HepG2 (cell line): ENCODE data around the gene PXDC1. TPM values are rescaled to one million over a fixed set of nuclear protein-coding genes. Genes with fewer than 3 reads are reported as not detected.
A peak's percentile ranks its signal among the peaks of the same experiment; 100 is the strongest.

Source experiments
- BORCS8-MEF2B ChIP-seq: sonication (generic); formaldehyde crosslinking; IDR thresholded peaks from 2 replicates; pipeline ENCODE4 v1.8.0; 2022; ENCODE audit warnings: mild to moderate bottlenecking, missing genetic modification reagents
- CEBPB ChIP-seq: IDR thresholded peaks from 2 replicates; pipeline ENCODE4 v1.6.1; 2011; ENCODE audit warnings: low read depth, low read length, improper control_type of control experiment, borderline replicate concordance
- CENPT ChIP-seq: sonication (generic); formaldehyde crosslinking; IDR thresholded peaks from 2 replicates; pipeline ENCODE4 v1.8.0; 2022; ENCODE audit warnings: low read depth, mild to moderate bottlenecking, moderate library complexity, missing genetic modification reagents
- HMG20B ChIP-seq: conservative IDR thresholded peaks from 2 replicates; pipeline ENCODE4 v1.6.1; 2016; ENCODE audit warnings: missing genetic modification reagents, missing compliant biosample characterization
- IRX3 ChIP-seq: sonication (generic); formaldehyde crosslinking; IDR thresholded peaks from 2 replicates; pipeline ENCODE4 v1.8.1; 2023; ENCODE audit warnings: mild to moderate bottlenecking, low read depth, missing genetic modification reagents, borderline replicate concordance
- KDM5B ChIP-seq: sonication (generic); formaldehyde crosslinking; IDR thresholded peaks from 2 replicates; pipeline ENCODE4 v1.4.0; 2020; ENCODE audit warnings: missing genetic modification reagents, mild to moderate bottlenecking, borderline replicate concordance
- KLF6 ChIP-seq: IDR thresholded peaks from 2 replicates; pipeline ENCODE4 v1.8.0; 2016; ENCODE audit warnings: missing biosample characterization, missing genetic modification reagents
- RFX1 ChIP-seq: fragments of 450-650 bp; IDR thresholded peaks from 2 replicates; pipeline ENCODE4 v1.6.1; 2017
- SIN3A ChIP-seq: IDR thresholded peaks from 2 replicates; pipeline ENCODE4 v1.6.1; 2011; ENCODE audit warnings: low read depth, mild to moderate bottlenecking, control low read depth, low read length, borderline replicate concordance
- SMAD1 ChIP-seq: sonication (generic); formaldehyde crosslinking; IDR thresholded peaks from 2 replicates; pipeline ENCODE4 v1.4.0; 2020; ENCODE audit warnings: missing genetic modification reagents, low read depth, mild to moderate bottlenecking, borderline replicate concordance
- SRSF1 ChIP-seq: fragments of 200-400 bp; formaldehyde crosslinking; optimal IDR thresholded peaks from 2 replicates; pipeline ENCODE3; 2017; ENCODE audit warnings: mild to moderate bottlenecking, low read depth, low read length, moderate library complexity
- STAG1 ChIP-seq: sonication (generic); formaldehyde crosslinking; IDR thresholded peaks from 2 replicates; pipeline ENCODE4 v1.4.0; 2020; ENCODE audit warnings: missing genetic modification reagents
- TBX2 ChIP-seq: sonication (generic); formaldehyde crosslinking; IDR thresholded peaks from 2 replicates; pipeline ENCODE4 v1.5.0; 2020; ENCODE audit warnings: missing genetic modification reagents, mild to moderate bottlenecking, borderline replicate concordance
- ZEB1 ChIP-seq: IDR thresholded peaks from 2 replicates; pipeline ENCODE4 v1.6.1; 2012; ENCODE audit warnings: mild to moderate bottlenecking, low read depth, inconsistent platforms; ENCODE audit not compliant: insufficient replicate concordance
- ZMAT3 ChIP-seq: sonication (generic); formaldehyde crosslinking; conservative IDR thresholded peaks from 2 replicates; pipeline ENCODE4 v1.7.0; 2021; ENCODE audit warnings: missing genetic modification reagents
- ZNF430 ChIP-seq: sonication (generic); formaldehyde crosslinking; IDR thresholded peaks from 2 replicates; pipeline ENCODE4 v1.9.0; 2021; ENCODE audit warnings: mild to moderate bottlenecking, missing genetic modification reagents
- ZNF501 ChIP-seq: sonication (generic); formaldehyde crosslinking; IDR thresholded peaks from 2 replicates; pipeline ENCODE4 v1.5.1; 2020; ENCODE audit warnings: mild to moderate bottlenecking, moderate library complexity, missing genetic modification reagents
- ZNF562 ChIP-seq: sonication (generic); formaldehyde crosslinking; IDR thresholded peaks from 2 replicates; pipeline ENCODE4 v1.8.0; 2022; ENCODE audit warnings: missing genetic modification reagents, borderline replicate concordance
- ZNF567 ChIP-seq: sonication (generic); formaldehyde crosslinking; IDR thresholded peaks from 2 replicates; pipeline ENCODE4 v1.8.1; 2023; ENCODE audit warnings: mild to moderate bottlenecking, missing genetic modification reagents, borderline replicate concordance
- ZNF678 ChIP-seq: sonication (generic); formaldehyde crosslinking; IDR thresholded peaks from 2 replicates; pipeline ENCODE4 v1.4.0; 2020; ENCODE audit warnings: mild to moderate bottlenecking, missing genetic modification reagents
- polyA plus RNA-seq, 8 experiments: library from polyadenylated mRNA; depleted of rRNA in 3 of 8; stranded (reverse) in 7 of 8; unstranded in 1 of 8; fragments of >200 nt; fragmentation: Illumina TruSeq in 4 of 8; extraction: Trizol in 4 of 8; gene quantifications; 2 replicates each; pipeline versions ENCODE4 v1.2.1 to v1.2.3, GENCODE V29; 2011 to 2016; ENCODE audit warnings: low read depth in 4 of 8, missing spikeins in 1 of 8, mixed read lengths in 1 of 8; ENCODE audit not compliant: insufficient read depth in 1 of 8
- total RNA-seq, 5 experiments: library from RNA; depleted of rRNA; stranded (reverse); fragments of >200 nt; fragmentation: Illumina TruSeq; extraction: Trizol; gene quantifications; 2 replicates each; pipeline ENCODE4 v1.2.3, GENCODE V29; 2016; ENCODE audit warnings: low read depth in 1 of 5
- TF ChIP-seq, protein P1 (sequence below): sonication (generic); formaldehyde crosslinking; IDR thresholded peaks from 2 replicates; pipeline ENCODE4 v1.4.0; 2020; ENCODE audit warnings: missing genetic modification reagents, borderline replicate concordance
- TF ChIP-seq, protein P2 (sequence below): sonication (generic); formaldehyde crosslinking; IDR thresholded peaks from 2 replicates; pipeline ENCODE4 v1.8.0; 2022; ENCODE audit warnings: missing genetic modification reagents, mild to moderate bottlenecking, borderline replicate concordance
- TF ChIP-seq, protein P3 (sequence below): sonication (generic); formaldehyde crosslinking; IDR thresholded peaks from 2 replicates; pipeline ENCODE4 v1.9.0; 2022; ENCODE audit warnings: missing genetic modification reagents, mild to moderate bottlenecking, borderline replicate concordance

PXDC1 gene
- total and polyA plus RNA-seq, 2 of the 13 experiments (the other 11 are each of a cell fraction or from before 2014, with no cell fraction given), result 32.4 to 34.7 TPM

DNA sequence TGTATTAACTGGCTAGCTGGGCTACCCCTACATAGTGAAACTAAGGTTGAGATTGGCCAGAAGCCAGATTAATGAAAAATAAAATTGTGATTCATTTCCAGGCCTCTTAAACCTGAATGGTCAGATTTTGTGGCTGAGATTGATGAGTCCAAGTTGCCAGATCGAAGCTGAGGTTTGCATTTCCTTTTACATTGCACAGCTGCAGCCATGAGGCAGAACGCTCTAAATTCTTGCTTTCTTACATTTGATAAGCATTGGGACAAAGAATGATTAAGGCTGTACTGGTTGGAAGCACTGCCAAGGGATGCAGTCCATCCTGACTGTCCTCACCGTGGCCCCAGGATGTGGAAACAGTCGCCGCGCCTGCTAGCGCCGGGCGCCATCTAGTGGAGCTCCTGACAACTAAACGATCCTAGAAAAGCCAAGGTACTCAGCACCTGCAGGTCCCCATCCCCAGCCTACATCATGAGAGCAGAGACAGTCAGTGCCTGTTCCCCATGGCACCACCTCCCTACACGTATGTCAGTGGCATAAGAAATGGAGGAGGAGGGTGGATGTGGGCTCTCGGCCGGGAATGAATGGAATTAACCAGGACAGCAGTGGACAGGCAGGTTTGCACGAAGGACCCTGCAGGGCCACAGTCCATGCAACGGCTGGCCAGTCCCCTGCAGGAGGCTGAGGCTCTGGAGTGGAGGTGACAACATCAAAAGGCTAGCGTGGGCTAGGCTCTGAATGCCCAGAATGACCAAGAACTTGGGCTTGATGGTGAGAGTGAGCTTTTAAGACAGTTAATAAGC is 19.0 kb downstream of the PXDC1 start (continued):
- TF ChIP-seq, protein P1, sequence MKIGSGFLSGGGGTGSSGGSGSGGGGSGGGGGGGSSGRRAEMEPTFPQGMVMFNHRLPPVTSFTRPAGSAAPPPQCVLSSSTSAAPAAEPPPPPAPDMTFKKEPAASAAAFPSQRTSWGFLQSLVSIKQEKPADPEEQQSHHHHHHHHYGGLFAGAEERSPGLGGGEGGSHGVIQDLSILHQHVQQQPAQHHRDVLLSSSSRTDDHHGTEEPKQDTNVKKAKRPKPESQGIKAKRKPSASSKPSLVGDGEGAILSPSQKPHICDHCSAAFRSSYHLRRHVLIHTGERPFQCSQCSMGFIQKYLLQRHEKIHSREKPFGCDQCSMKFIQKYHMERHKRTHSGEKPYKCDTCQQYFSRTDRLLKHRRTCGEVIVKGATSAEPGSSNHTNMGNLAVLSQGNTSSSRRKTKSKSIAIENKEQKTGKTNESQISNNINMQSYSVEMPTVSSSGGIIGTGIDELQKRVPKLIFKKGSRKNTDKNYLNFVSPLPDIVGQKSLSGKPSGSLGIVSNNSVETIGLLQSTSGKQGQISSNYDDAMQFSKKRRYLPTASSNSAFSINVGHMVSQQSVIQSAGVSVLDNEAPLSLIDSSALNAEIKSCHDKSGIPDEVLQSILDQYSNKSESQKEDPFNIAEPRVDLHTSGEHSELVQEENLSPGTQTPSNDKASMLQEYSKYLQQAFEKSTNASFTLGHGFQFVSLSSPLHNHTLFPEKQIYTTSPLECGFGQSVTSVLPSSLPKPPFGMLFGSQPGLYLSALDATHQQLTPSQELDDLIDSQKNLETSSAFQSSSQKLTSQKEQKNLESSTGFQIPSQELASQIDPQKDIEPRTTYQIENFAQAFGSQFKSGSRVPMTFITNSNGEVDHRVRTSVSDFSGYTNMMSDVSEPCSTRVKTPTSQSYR (CRISPR knock-in tag), result 0 out of 2 replicates have a peak, but pooled peaks have one; percentile 7
- TF ChIP-seq SRSF1 (no peak), TBX2 (CRISPR knock-in tag) (peak; percentile 20; the same call in 1 of the 2 replicates), BORCS8-MEF2B (CRISPR knock-in tag) (no peak), STAG1 (CRISPR knock-in tag) (peak; percentile 99), ZNF562 (no peak), ZMAT3 (CRISPR knock-in tag) (no peak), ZEB1 (peak; percentile 43), ZNF501 (peak; percentile 68), IRX3 (CRISPR knock-in tag) (no peak), KLF6 (CRISPR knock-in tag) (peak; percentile 41; the same call in 1 of the 2 replicates), ZNF567 (CRISPR knock-in tag) (peak; percentile 60; the same call in 1 of the 2 replicates), RFX1 (no peak), HMG20B (CRISPR knock-in tag) (0 out of 2 replicates have a peak, but pooled peaks have one; percentile 25), SMAD1 (CRISPR knock-in tag) (no peak), CEBPB (peak; percentile 63; the same call in 1 of the 2 replicates), CENPT (CRISPR knock-in tag) (no peak), ZNF678 (CRISPR knock-in tag) (no peak), SIN3A (no peak), KDM5B (peak; percentile 43; the same call in 1 of the 2 replicates), ZNF430 (CRISPR knock-in tag) (no peak)
- TF ChIP-seq, protein P2, sequence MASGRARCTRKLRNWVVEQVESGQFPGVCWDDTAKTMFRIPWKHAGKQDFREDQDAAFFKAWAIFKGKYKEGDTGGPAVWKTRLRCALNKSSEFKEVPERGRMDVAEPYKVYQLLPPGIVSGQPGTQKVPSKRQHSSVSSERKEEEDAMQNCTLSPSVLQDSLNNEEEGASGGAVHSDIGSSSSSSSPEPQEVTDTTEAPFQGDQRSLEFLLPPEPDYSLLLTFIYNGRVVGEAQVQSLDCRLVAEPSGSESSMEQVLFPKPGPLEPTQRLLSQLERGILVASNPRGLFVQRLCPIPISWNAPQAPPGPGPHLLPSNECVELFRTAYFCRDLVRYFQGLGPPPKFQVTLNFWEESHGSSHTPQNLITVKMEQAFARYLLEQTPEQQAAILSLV (CRISPR knock-in tag), result 0 out of 2 replicates have a peak, but pooled peaks have one; percentile 48
- TF ChIP-seq, protein P3, sequence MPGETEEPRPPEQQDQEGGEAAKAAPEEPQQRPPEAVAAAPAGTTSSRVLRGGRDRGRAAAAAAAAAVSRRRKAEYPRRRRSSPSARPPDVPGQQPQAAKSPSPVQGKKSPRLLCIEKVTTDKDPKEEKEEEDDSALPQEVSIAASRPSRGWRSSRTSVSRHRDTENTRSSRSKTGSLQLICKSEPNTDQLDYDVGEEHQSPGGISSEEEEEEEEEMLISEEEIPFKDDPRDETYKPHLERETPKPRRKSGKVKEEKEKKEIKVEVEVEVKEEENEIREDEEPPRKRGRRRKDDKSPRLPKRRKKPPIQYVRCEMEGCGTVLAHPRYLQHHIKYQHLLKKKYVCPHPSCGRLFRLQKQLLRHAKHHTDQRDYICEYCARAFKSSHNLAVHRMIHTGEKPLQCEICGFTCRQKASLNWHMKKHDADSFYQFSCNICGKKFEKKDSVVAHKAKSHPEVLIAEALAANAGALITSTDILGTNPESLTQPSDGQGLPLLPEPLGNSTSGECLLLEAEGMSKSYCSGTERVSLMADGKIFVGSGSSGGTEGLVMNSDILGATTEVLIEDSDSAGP (CRISPR knock-in tag), result 0 out of 2 replicates have a peak, but pooled peaks have one; percentile 37
